ENCODE results near the gene TMEM59L. TPM values are rescaled to one million over a fixed set of nuclear protein-coding genes. Genes with fewer than 3 reads are reported as not detected.

Gene TMEM59L
- total and polyA plus RNA-seq, 2 of the 13 experiments (the other 11 are each of a cell fraction or from before 2014, with no cell fraction given), result 0.97 to 5.5 TPM

- TF ChIP-seq ZNF800 (CRISPR knock-in tag; IDR thresholded peaks at IDR 0.05) (peak; percentile 91), HMG20B (CRISPR knock-in tag; conservative IDR thresholded peaks at IDR 0.05) (no peak; the same call in 1 of the 2 replicates), ELF1 (CRISPR knock-in tag; IDR thresholded peaks at IDR 0.05) (no peak), SOX5 (CRISPR knock-in tag; IDR thresholded peaks at IDR 0.05; ENCODE audit: borderline replicate concordance) (no peak; the same call in 1 of the 2 replicates), ZNF543 (CRISPR knock-in tag; IDR thresholded peaks at IDR 0.05) (peak; percentile 89), ZNF430 (CRISPR knock-in tag; IDR thresholded peaks at IDR 0.05) (peak; percentile 93; the same call in 1 of the 2 replicates), ATF2 (CRISPR knock-in tag; IDR thresholded peaks at IDR 0.05) (peak; percentile 42; the same call in 1 of the 2 replicates), KLF16 (CRISPR knock-in tag; IDR thresholded peaks at IDR 0.05) (peak in 1 of 2 experiments; percentile 97; a peak in 3 of 4 replicates), RFXANK (CRISPR knock-in tag; IDR thresholded peaks at IDR 0.05) (no peak), KLF12 (CRISPR knock-in tag; IDR thresholded peaks at IDR 0.05; ENCODE audit: borderline replicate concordance) (0 out of 2 replicates have a peak, but pooled peaks have one; percentile 64), SRSF4 (IDR thresholded peaks at IDR 0.05; ENCODE audit: low read depth, low read length, poor library complexity, severe bottlenecking) (no peak), FOXM1 (CRISPR knock-in tag; IDR thresholded peaks at IDR 0.05) (peak; percentile 31; the same call in 1 of the 2 replicates), TEAD3 (CRISPR knock-in tag; optimal IDR thresholded peaks at IDR 0.05; ENCODE audit: borderline replicate concordance) (peak; percentile 61), ZNF333 (CRISPR knock-in tag; IDR thresholded peaks at IDR 0.05; ENCODE audit: borderline replicate concordance) (peak; percentile 69; the same call in 1 of the 2 replicates), ZNF782 (CRISPR knock-in tag; IDR thresholded peaks at IDR 0.05; ENCODE audit: borderline replicate concordance) (peak; percentile 88; the same call in 1 of the 2 replicates), ONECUT2 (CRISPR knock-in tag; IDR thresholded peaks at IDR 0.05) (no peak; the same call in 1 of the 2 replicates), REST (IDR thresholded peaks at IDR 0.05; ENCODE audit: borderline replicate concordance in 1 of 2, low read depth in 1 of 2, low read length in 2 of 2) (0 out of 4 replicates have a peak, but pooled peaks of 1 of the 2 experiments have one; percentile 15), ZNF326 (CRISPR knock-in tag; IDR thresholded peaks at IDR 0.05; ENCODE audit: borderline replicate concordance) (peak; percentile 38; the same call in 1 of the 2 replicates), BRCA1 (CRISPR knock-in tag; IDR thresholded peaks at IDR 0.05) (peak; percentile 91), MYNN (CRISPR knock-in tag; IDR thresholded peaks at IDR 0.05; ENCODE audit: low read depth) (no peak), ZKSCAN8 (CRISPR knock-in tag; IDR thresholded peaks at IDR 0.05; ENCODE audit: borderline replicate concordance) (no peak)
Measured at GRCh38 chr19:18589380-18590272, 23.0 kb upstream of the TMEM59L start (continued).
